Activated CD4-positive, alpha-beta T cell treated with anti-CD3 and anti-CD28 coated beads, Interleukin-2, Interleukin-6, amounts not matched to agents 100 ng/mL and 50 ng/mL, durations not matched to agents 16 hours and 8 hours (primary cell): ENCODE measurements around the gene HOXB6.
A peak's percentile ranks its signal among the peaks of the same experiment; 100 is the strongest.

Experiments used
- DNase-seq: peaks from one replicate; pipeline ENCODE4 v3.0.0-alpha.2; 2020

The HOXB6 gene

GRCh38 chr17:48551596-48552465, 53.0 kb downstream of the HOXB6 start:
- DNase-seq: no peak

- DNase-seq: no peak
Measured at GRCh38 chr17:48551214-48551555, 53.6 kb downstream of the HOXB6 start.

GRCh38 chr17:48550502-48551213, 54.1 kb downstream of the HOXB6 start:
- DNase-seq: no peak

GRCh38 chr17:48549914-48550501, 54.8 kb downstream of the HOXB6 start:
- no peak for DNase-seq

GRCh38 chr17:48549281-48549630, 55.5 kb downstream of the HOXB6 start:
- DNase-seq: no peak

GRCh38 chr17:48548523-48549280, 56.1 kb downstream of the HOXB6 start:
- no peak for DNase-seq

GRCh38 chr17:48547808-48548522, 56.8 kb downstream of the HOXB6 start:
- DNase-seq: peak; percentile 55

- peak; percentile 42 for DNase-seq
Measured at GRCh38 chr17:48546924-48547807, 57.6 kb downstream of the HOXB6 start.

- no peak for DNase-seq
Measured at GRCh38 chr17:48546137-48546923, 58.5 kb downstream of the HOXB6 start.
